Keratinocyte (primary cell): ENCODE results near the gene ABCC9.

ENCODE experiments used
- CTCF ChIP-seq, 3 experiments: IDR thresholded peaks in 1 of 3; conservative IDR thresholded peaks in 1 of 3; optimal IDR thresholded peaks in 1 of 3; 2 replicates in 2 of 3; 3 replicates in 1 of 3; pipeline versions ENCODE3 to v1.5.1; 2011; ENCODE audit warnings: low read length in 3 of 3, mild to moderate bottlenecking in 3 of 3, moderate library complexity in 2 of 3, control low read depth in 1 of 3, inconsistent platforms in 1 of 3; ENCODE audit not compliant: insufficient read depth in 2 of 3; ENCODE audit errors: extremely low read depth in 1 of 3
- EZH2 ChIP-seq: IDR thresholded peaks from one replicate; pipeline ENCODE4 v1.6.1; 2012; ENCODE audit warnings: inconsistent platforms, mild to moderate bottlenecking, low read length, moderate library complexity

GRCh38 chr12:21819678-21820077 is 121.5 kb downstream of the ABCC9 start:
- TF ChIP-seq CTCF (optimal IDR thresholded peaks at IDR 0.05 in 1 of 3, IDR thresholded peaks at IDR 0.05 in 1 of 3, conservative IDR thresholded peaks at IDR 0.05 in 1 of 3; ENCODE audit: extremely low read depth in 1 of 3, insufficient read depth in 2 of 3, low read length in 3 of 3) (no peak), EZH2 (no peak)
